Esophagus muscularis mucosa (tissue), 4 donors: ENCODE data around the gene HDGFL2.

Source experiments
- EP300 ChIP-seq: sonication (generic); formaldehyde crosslinking; IDR thresholded peaks from one replicate; pipeline ENCODE4 v1.6.1; 2017; ENCODE audit warnings: antibody characterized with exemption
- POLR2A ChIP-seq: fragments of 450-650 bp; IDR thresholded peaks from one replicate; pipeline ENCODE4 v1.6.1; 2017; ENCODE audit warnings: antibody characterized with exemption, moderate library complexity, mild to moderate bottlenecking, low read depth
- POLR2AphosphoS5 ChIP-seq, 2 donors: sonication (generic); formaldehyde crosslinking; IDR thresholded peaks; one replicate each; pipeline ENCODE4 v1.6.1; 2017; ENCODE audit warnings: antibody characterized with exemption in 2 of 2
- TF ChIP-seq, protein P1 (sequence below), 3 experiments: fragments of 200-600 bp in 2 of 3; fragments of 450-650 bp in 1 of 3; sonication (generic) in 2 of 3; IDR thresholded peaks; one replicate each; pipeline ENCODE4 v1.5.1; 2017 to 2019; ENCODE audit warnings: antibody characterized with exemption in 3 of 3, mild to moderate bottlenecking in 2 of 3, moderate library complexity in 1 of 3

DNA sequence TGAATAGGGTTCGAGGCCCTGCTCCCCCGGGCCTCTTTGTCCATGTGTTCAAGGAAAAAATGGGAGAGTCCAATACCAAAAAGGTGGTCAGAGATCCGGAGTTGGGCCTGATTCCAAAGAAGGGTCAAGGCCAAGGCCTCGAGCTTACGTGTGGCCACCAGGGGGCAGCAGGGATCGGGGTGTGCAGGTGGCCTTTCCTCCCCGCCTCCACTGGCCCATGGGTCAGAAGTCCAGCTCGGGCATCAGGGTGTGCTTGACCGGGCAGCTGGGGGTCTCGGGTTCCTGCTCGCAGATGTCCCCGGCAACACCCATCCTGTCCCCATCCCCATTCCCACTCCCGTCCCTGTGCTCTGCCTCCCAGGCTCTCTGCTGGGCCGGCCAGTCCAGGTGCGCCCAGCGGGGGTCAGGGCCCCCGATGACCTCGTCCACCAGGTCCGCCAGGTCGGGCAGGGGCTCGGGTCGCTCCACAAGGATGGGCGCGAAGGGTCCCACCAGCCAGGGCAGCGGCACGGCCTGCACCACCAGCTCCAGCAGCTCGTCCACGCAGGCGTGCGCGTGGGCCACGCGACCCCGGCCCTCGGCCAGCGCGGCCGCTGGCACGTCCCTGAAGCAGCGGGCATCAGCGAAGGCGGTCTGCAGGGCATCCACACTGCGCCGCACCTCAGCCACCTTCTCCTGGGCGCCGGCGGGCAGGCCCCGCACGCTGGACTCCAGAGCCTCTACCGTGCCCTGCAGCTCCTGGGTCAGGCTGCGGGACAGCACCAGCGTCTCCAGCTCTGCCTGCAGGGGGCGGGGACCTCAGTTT is 51.4 kb downstream of the HDGFL2 start:
- TF ChIP-seq, protein P1, sequence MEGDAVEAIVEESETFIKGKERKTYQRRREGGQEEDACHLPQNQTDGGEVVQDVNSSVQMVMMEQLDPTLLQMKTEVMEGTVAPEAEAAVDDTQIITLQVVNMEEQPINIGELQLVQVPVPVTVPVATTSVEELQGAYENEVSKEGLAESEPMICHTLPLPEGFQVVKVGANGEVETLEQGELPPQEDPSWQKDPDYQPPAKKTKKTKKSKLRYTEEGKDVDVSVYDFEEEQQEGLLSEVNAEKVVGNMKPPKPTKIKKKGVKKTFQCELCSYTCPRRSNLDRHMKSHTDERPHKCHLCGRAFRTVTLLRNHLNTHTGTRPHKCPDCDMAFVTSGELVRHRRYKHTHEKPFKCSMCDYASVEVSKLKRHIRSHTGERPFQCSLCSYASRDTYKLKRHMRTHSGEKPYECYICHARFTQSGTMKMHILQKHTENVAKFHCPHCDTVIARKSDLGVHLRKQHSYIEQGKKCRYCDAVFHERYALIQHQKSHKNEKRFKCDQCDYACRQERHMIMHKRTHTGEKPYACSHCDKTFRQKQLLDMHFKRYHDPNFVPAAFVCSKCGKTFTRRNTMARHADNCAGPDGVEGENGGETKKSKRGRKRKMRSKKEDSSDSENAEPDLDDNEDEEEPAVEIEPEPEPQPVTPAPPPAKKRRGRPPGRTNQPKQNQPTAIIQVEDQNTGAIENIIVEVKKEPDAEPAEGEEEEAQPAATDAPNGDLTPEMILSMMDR (IDR thresholded peaks at IDR 0.05) = peak; percentile 39 to 68 (median 54)
- no peak for TF ChIP-seq EP300
- no peak for TF ChIP-seq POLR2AphosphoS5 (IDR thresholded peaks at IDR 0.05)
- TF ChIP-seq POLR2A = no peak
